ENCODE measurements around the gene ZSCAN25.
A peak's percentile ranks its signal among the peaks of the same experiment; 100 is the strongest.

The ZSCAN25 gene

DNA sequence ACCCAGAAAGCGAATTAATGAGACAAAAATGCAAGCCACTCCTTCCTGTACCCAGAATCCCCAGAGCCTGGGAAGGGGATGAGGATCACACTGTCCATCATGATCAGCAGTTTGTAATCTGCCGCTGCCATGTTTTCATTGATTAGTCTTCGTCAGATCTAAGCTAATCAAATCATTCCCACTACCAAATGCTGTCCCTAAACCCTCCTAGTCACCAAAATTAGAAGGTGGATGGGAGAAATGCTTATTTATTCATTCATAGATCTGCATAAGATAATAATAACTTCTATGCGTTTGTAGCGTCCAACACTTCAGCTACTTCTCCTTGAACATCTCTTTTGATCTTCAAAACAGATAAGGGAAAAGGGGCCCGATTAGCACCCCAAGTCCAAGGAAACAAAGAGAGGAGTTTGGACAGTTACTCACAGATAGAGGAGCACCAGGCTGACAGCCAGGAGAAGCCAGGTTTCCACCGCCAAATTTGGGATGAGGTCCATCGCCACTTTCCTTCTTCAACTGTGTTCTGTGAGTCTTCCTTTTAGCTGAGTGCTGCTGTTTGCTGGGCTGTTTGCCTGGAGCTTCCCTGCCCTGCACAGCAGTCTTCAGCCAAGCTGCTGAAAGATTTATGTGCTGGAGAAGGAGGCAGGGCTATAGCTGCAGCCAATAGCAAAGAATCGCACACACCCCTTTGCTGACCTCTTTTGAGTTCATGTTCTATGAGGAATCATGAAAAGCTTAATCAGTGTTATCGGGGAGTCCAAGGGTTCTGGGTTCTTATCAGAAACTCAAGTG is 62.9 kb downstream of the ZSCAN25 start, which contains the start of gene CYP3A5:
CYP3A5 (minus strand) TSS at position 597 of the 792 bp plus-strand sequence; CDS start at position 497, 100 bp downstream.
- ATAC-seq = no peak
- Mint-ChIP-seq H3K27ac (peak within 1 kb of the TSS in 1 of 2 donors; percentile 13), H3K27me3 (no peaks in the 10 kb centered on the region), H3K4me1 (peaks cover 29% of the 10 kb centered on the region), H3K4me3 (no peak within 1 kb of the TSS), H3K9me3 (peaks cover 0 to 7% of the 10 kb centered on the region in 2 donors)
- DNase-seq = no peak

Data from stimulated activated naive CD8-positive, alpha-beta T cell treated with anti-CD3 and anti-CD28 coated beads, Interleukin-15, amount 100 ng/mL, for 72 hours (primary cell).